Type B pancreatic cell (in vitro differentiated cells): ENCODE measurements around the gene PRKAR1B. TPM values are rescaled to one million over a fixed set of nuclear protein-coding genes. Genes with fewer than 3 reads are reported as not detected.

Experiments used
- DNase-seq: peaks from one replicate; pipeline ENCODE4 v3.0.0; 2021; ENCODE audit warnings: mixed read lengths; ENCODE audit not compliant: unreplicated experiment; ENCODE audit errors: extremely low spot score
- H3K27ac Mint-ChIP-seq: 2 replicates; pipeline ENCODE4 v1.8.0; 2021; ENCODE audit warnings: mild to moderate bottlenecking, mixed read lengths
- H3K27me3 Mint-ChIP-seq: 2 replicates; pipeline ENCODE4 v1.8.0; 2021; ENCODE audit warnings: mixed read lengths
- H3K36me3 Mint-ChIP-seq: 2 replicates; pipeline ENCODE4 v1.8.0; 2021; ENCODE audit warnings: mixed read lengths
- H3K4me1 Mint-ChIP-seq: one replicate; pipeline ENCODE4 v1.8.0; 2021; ENCODE audit warnings: mixed read lengths; ENCODE audit not compliant: unreplicated experiment
- H3K4me3 Mint-ChIP-seq: 2 replicates; pipeline ENCODE4 v1.8.0; 2021; ENCODE audit warnings: mild to moderate bottlenecking, mixed read lengths
- H3K9me3 Mint-ChIP-seq: 2 replicates; pipeline ENCODE4 v1.8.0; 2021; ENCODE audit warnings: mixed read lengths
- total RNA-seq: library from RNA; stranded (reverse); gene quantifications from 2 replicates; pipeline ENCODE4 v1.2.1, GENCODE V29; 2021; ENCODE audit warnings: low replicate concordance
- TF ChIP-seq, protein P1 (sequence below): fragments of 200-600 bp; sonication (generic); conservative IDR thresholded peaks from 2 replicates; pipeline ENCODE4 v1.5.0; 2021; ENCODE audit warnings: antibody characterized with exemption, mild to moderate bottlenecking

The PRKAR1B gene
- total RNA-seq, 1 donor from 2014 or later = 26.1 TPM

DNA sequence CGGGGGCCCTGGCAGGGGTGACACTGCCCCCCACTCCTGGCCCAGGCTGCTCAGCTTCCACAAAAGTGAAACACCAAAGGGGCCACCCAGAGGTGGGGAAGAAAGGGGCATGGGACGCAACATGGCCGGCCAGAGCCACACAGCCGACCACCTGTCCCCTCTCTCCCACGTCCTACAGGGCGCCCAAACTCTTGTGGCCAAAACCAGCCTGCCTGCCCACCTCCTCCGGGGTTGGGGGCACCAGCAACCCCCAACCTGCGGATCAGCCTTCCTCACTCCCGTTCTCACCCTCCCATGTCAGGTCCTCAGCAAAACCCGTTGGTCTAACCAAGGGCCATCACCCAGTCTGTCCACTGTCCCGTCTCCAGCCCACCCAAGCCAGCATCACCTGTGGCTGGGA, 80.1 kb downstream of the PRKAR1B start:
- H3K9me3 Mint-ChIP-seq = no peaks in the 10 kb centered on the region
- H3K4me3 Mint-ChIP-seq = no peak overlapping the region
- no peaks in the 10 kb centered on the region for H3K4me1 Mint-ChIP-seq
- H3K36me3 Mint-ChIP-seq = peaks cover 6% of the 10 kb centered on the region
- no peaks in the 10 kb centered on the region for H3K27me3 Mint-ChIP-seq
- TF ChIP-seq, protein P1, sequence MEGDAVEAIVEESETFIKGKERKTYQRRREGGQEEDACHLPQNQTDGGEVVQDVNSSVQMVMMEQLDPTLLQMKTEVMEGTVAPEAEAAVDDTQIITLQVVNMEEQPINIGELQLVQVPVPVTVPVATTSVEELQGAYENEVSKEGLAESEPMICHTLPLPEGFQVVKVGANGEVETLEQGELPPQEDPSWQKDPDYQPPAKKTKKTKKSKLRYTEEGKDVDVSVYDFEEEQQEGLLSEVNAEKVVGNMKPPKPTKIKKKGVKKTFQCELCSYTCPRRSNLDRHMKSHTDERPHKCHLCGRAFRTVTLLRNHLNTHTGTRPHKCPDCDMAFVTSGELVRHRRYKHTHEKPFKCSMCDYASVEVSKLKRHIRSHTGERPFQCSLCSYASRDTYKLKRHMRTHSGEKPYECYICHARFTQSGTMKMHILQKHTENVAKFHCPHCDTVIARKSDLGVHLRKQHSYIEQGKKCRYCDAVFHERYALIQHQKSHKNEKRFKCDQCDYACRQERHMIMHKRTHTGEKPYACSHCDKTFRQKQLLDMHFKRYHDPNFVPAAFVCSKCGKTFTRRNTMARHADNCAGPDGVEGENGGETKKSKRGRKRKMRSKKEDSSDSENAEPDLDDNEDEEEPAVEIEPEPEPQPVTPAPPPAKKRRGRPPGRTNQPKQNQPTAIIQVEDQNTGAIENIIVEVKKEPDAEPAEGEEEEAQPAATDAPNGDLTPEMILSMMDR = no peak
- H3K27ac Mint-ChIP-seq = no peak overlapping the region
- no peak for DNase-seq

DNA sequence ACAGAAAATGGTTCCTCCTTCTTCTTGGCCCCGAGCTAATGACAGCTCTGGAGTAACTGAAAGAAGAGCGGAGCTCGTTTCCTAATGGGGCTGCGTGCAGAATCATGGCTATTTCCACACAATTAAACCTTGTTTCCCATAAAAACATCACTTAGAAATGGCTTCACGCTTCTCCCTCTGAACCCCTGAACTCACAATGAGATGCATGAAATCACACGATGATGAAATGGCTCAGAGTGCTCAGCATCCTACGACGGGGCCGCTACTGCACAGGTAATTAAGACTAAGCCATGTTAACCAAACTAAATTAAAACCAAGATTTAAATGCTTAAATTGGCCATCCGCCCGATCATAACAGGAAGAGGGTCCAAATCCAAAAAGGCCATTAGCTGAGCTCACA, 80.6 kb downstream of the PRKAR1B start:
- no peaks in the 10 kb centered on the region for H3K4me1 Mint-ChIP-seq
- H3K27ac Mint-ChIP-seq = no peak overlapping the region
- peaks cover 7% of the 10 kb centered on the region for H3K36me3 Mint-ChIP-seq
- no peaks in the 10 kb centered on the region for H3K27me3 Mint-ChIP-seq
- no peak for DNase-seq
- H3K9me3 Mint-ChIP-seq = no peaks in the 10 kb centered on the region
- no peak overlapping the region for H3K4me3 Mint-ChIP-seq
- TF ChIP-seq, protein P1 = no peak

DNA sequence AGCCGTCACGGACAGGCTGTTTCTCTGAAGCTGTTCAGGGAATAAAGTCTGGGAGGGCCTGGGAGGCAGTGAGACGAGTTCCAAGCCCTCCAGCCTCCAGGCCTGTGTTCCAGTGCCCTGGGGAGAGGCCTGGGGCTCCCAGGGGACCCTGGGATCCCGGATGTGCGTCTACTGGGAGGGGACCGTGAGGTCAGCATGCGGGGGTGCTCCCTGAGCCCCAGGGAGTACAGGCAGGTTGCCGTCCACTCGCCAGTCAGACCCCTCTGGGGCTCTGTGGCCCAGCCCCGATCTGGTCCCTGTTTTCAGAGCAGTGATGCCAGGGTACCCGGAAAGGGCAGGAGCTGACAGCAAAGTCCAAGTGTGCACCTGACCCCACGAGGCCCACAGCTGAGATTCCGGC, 81.5 kb downstream of the PRKAR1B start:
- Mint-ChIP-seq H3K36me3 (peaks cover 11% of the 10 kb centered on the region), H3K27me3 (no peaks in the 10 kb centered on the region), H3K9me3 (no peaks in the 10 kb centered on the region), H3K27ac (no peak overlapping the region), H3K4me1 (no peaks in the 10 kb centered on the region), H3K4me3 (no peak overlapping the region)
- no peak for DNase-seq
- TF ChIP-seq, protein P1 = no peak

DNA sequence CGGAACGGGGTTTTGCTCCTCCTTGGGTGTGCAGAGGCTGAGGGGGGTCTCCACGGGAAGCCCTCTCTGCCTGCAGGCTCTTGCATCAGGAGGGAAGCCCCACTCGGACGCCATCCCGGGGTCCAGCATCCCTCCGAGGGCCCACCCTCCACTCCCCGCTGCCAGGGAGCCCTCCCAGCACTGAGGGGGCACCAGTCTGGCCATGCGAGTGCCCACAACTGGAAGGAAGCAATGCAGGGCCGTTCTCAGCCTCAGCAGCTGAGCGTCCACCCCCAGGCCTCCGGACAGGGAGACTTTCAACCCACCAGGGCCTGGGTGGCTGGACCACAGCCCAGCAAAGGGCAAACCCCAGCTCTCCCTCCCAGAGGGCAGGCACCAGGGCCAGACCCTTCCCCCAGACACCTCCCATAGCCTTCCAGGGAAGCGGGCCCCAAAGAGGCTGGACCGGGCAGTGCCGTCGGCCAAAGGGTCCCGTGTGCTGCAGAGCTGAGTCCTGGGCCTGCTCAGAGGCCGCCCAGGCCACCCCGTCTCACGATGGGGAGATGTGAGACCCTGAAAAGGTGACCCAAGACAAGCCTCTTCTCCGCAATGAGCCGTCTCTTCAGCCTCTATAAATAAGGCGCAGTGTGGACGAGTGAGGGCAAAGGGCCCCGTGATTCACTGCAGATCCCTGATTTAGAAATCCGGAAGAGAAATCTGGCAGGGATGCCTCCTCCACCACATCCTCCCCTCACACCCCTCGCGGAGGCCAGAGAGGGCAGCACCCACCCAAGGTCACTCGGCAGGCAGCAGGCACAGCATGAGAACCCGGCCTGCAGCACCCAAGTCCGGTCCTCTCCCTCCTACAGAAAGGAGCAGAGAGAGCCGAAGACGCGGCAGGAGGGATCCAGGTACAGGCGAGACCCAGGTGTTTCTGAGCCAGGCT, 82.4 kb downstream of the PRKAR1B start:
- no peaks in the 10 kb centered on the region for H3K4me1 Mint-ChIP-seq
- no peak for DNase-seq
- TF ChIP-seq, protein P1 = no peak
- no peaks in the 10 kb centered on the region for H3K9me3 Mint-ChIP-seq
- peaks cover 11% of the 10 kb centered on the region for H3K36me3 Mint-ChIP-seq
- no peak overlapping the region for H3K27ac Mint-ChIP-seq
- H3K27me3 Mint-ChIP-seq = no peaks in the 10 kb centered on the region
- no peak overlapping the region for H3K4me3 Mint-ChIP-seq

DNA sequence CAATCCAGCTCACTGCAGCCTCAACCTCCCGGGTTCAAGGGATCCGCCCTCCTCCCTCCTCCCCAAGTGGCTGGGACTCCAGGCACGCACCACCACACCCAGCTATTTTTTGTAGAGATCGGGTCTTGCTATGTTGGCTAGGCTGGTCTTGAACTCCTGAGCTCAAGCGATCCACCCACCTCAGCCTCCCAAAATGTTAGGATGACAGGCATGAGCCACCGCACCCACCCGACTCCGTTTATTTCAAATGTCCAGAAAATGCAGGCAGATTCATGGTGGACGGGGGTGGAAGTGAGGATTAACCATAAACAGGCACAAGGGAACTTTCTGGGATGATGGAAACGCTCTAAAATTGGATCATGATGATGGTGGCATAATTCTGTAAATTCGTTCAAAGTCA, 85.1 kb downstream of the PRKAR1B start:
- H3K27ac Mint-ChIP-seq = no peak overlapping the region
- H3K36me3 Mint-ChIP-seq = peaks cover 14% of the 10 kb centered on the region
- no peaks in the 10 kb centered on the region for H3K4me1 Mint-ChIP-seq
- TF ChIP-seq, protein P1 = no peak
- no peak overlapping the region for H3K4me3 Mint-ChIP-seq
- DNase-seq = no peak
- H3K27me3 Mint-ChIP-seq = no peaks in the 10 kb centered on the region
- no peaks in the 10 kb centered on the region for H3K9me3 Mint-ChIP-seq
